H9 (cell line): ENCODE data around the gene CDAN1. TPM values are rescaled to one million over a fixed set of nuclear protein-coding genes. Genes with fewer than 3 reads are reported as not detected.

Source experiments
- DNase-seq: peaks from one replicate; pipeline ENCODE4 v3.0.0-alpha.2; 2017
- H2AFZ ChIP-seq: one replicate; pipeline ENCODE4 v1.6.1; 2013; ENCODE audit warnings: mild to moderate bottlenecking, low read length, control low read depth, moderate library complexity
- H2AK5ac ChIP-seq: 2 replicates; pipeline ENCODE4 v1.6.1; 2013; ENCODE audit warnings: low read length, control low read depth, mixed read lengths; ENCODE audit not compliant: insufficient read length
- H2BK120ac ChIP-seq: one replicate; pipeline ENCODE4 v1.6.1; 2013; ENCODE audit warnings: low read depth, mild to moderate bottlenecking, low read length, control low read depth, inconsistent platforms; ENCODE audit not compliant: poor library complexity, severe bottlenecking
- H2BK12ac ChIP-seq: 2 replicates; pipeline ENCODE4 v1.6.1; 2013; ENCODE audit warnings: low read length, control low read depth, mixed read lengths, low read depth; ENCODE audit not compliant: insufficient read length
- H2BK15ac ChIP-seq: 2 replicates; pipeline ENCODE4 v1.6.1; 2013; ENCODE audit warnings: low read depth, low read length, control low read depth
- H2BK20ac ChIP-seq: one replicate; pipeline ENCODE4 v1.6.1; 2013; ENCODE audit warnings: low read depth, mild to moderate bottlenecking, low read length, control low read depth, inconsistent platforms; ENCODE audit not compliant: poor library complexity, severe bottlenecking
- H2BK5ac ChIP-seq: 2 replicates; pipeline ENCODE4 v1.6.1; 2013; ENCODE audit warnings: low read length, control low read depth, mixed read lengths; ENCODE audit not compliant: insufficient read length
- H3K14ac ChIP-seq: 2 replicates; pipeline ENCODE4 v1.6.1; 2013; ENCODE audit warnings: low read length, control low read depth; ENCODE audit not compliant: insufficient read depth
- H3K18ac ChIP-seq: 2 replicates; pipeline ENCODE4 v1.6.1; 2013; ENCODE audit warnings: low read depth, mild to moderate bottlenecking, mixed read lengths, low read length, control low read depth; ENCODE audit not compliant: insufficient read length
- H3K23ac ChIP-seq: 2 replicates; pipeline ENCODE4 v1.6.1; 2013; ENCODE audit warnings: low read length, control low read depth, mixed read lengths, low read depth; ENCODE audit not compliant: insufficient read length
- H3K23me2 ChIP-seq: 2 replicates; pipeline ENCODE4 v1.6.1; 2013; ENCODE audit warnings: low read depth, mild to moderate bottlenecking, mixed read lengths, low read length, control low read depth; ENCODE audit not compliant: insufficient read length, poor library complexity, severe bottlenecking
- H3K27ac ChIP-seq: 2 replicates; pipeline ENCODE4 v1.5.1; 2013; ENCODE audit warnings: low read length, control low read depth, mixed read lengths, low read depth; ENCODE audit not compliant: insufficient read length
- H3K27me3 ChIP-seq: 2 replicates; pipeline ENCODE4 v1.6.1; 2013; ENCODE audit warnings: low read length, control low read depth, inconsistent platforms; ENCODE audit not compliant: insufficient read depth
- H3K4ac ChIP-seq: 2 replicates; pipeline ENCODE4 v1.6.1; 2013; ENCODE audit warnings: low read depth, mild to moderate bottlenecking, control low read depth, inconsistent platforms, low read length, moderate library complexity
- H3K4me1 ChIP-seq: 2 replicates; pipeline ENCODE4 v1.6.1; 2013; ENCODE audit warnings: low read length, control low read depth, inconsistent platforms; ENCODE audit not compliant: insufficient read depth
- H3K4me2 ChIP-seq: 2 replicates; pipeline ENCODE4 v1.6.1; 2013; ENCODE audit warnings: low read length, control low read depth, mixed read lengths; ENCODE audit not compliant: insufficient read length, insufficient read depth
- H3K56ac ChIP-seq: 2 replicates; pipeline ENCODE4 v1.6.1; 2013; ENCODE audit warnings: low read depth, mild to moderate bottlenecking, mixed read lengths, low read length, control low read depth; ENCODE audit not compliant: insufficient read length
- H3K79me1 ChIP-seq: 2 replicates; pipeline ENCODE4 v1.6.1; 2013; ENCODE audit warnings: low read depth, mild to moderate bottlenecking, moderate library complexity, low read length, control low read depth, inconsistent platforms; ENCODE audit not compliant: insufficient read depth, poor library complexity, severe bottlenecking
- H3K79me2 ChIP-seq: 2 replicates; pipeline ENCODE4 v1.6.1; 2013; ENCODE audit warnings: low read length, control low read depth, inconsistent platforms; ENCODE audit not compliant: insufficient read depth
- H3K9ac ChIP-seq: 2 replicates; pipeline ENCODE4 v1.6.1; 2013; ENCODE audit warnings: low read length, control low read depth, mixed read lengths; ENCODE audit not compliant: insufficient read length; ENCODE audit errors: extremely low read depth
- H3K9me3 ChIP-seq: one replicate; pipeline ENCODE4 v1.6.1; 2013; ENCODE audit warnings: low read depth, low read length, inconsistent platforms; ENCODE audit not compliant: control insufficient read depth
- H3T11ph ChIP-seq: one replicate; pipeline ENCODE4 v1.6.1; 2013; ENCODE audit warnings: mild to moderate bottlenecking, low read length, control low read depth, inconsistent platforms
- H4K20me1 ChIP-seq: one replicate; pipeline ENCODE4 v1.6.1; 2013; ENCODE audit not compliant: control insufficient read depth, insufficient read length, insufficient read depth
- H4K5ac ChIP-seq: 2 replicates; pipeline ENCODE4 v1.6.1; 2013; ENCODE audit warnings: low read depth, mild to moderate bottlenecking, mixed read lengths, low read length, control low read depth; ENCODE audit not compliant: insufficient read length
- H4K8ac ChIP-seq: replicated peaks from 2 replicates; pipeline ENCODE4 v1.6.1; 2013; ENCODE audit warnings: low read length, control low read depth, mixed read lengths, low read depth; ENCODE audit not compliant: insufficient read length
- H4K91ac ChIP-seq: 2 replicates; pipeline ENCODE4 v1.6.1; 2013; ENCODE audit warnings: low read depth, mild to moderate bottlenecking, moderate library complexity, mixed read lengths, low read length, control low read depth; ENCODE audit not compliant: insufficient read length
- H3K27ac Mint-ChIP-seq, 3 experiments: 2 replicates in 2 of 3; 3 replicates in 1 of 3; pipeline ENCODE4 v1.8.0; 2020 to 2021; ENCODE audit warnings: mixed read lengths in 3 of 3, mild to moderate bottlenecking in 1 of 3, moderate library complexity in 1 of 3
- H3K27me3 Mint-ChIP-seq: 2 replicates; pipeline ENCODE4 v1.8.0; 2021; ENCODE audit warnings: low read depth, mild to moderate bottlenecking, moderate library complexity, mixed read lengths
- H3K36me3 Mint-ChIP-seq, 3 experiments: 2 replicates in 2 of 3; 3 replicates in 1 of 3; pipeline ENCODE4 v1.8.0; 2020 to 2021; ENCODE audit warnings: low read depth in 3 of 3, mixed read lengths in 3 of 3; ENCODE audit not compliant: insufficient read depth in 1 of 3
- H3K4me1 Mint-ChIP-seq, 2 experiments: 2 replicates each; pipeline ENCODE4 v1.8.0; 2020; ENCODE audit warnings: mixed read lengths in 2 of 2
- H3K4me3 Mint-ChIP-seq, 2 experiments: 2 replicates in 1 of 2; 3 replicates in 1 of 2; pipeline ENCODE4 v1.8.0; 2020 to 2021; ENCODE audit warnings: mild to moderate bottlenecking in 2 of 2, mixed read lengths in 2 of 2, moderate library complexity in 1 of 2
- H3K9me3 Mint-ChIP-seq, 2 experiments: 2 replicates in 1 of 2; 3 replicates in 1 of 2; pipeline ENCODE4 v1.8.0; 2020; ENCODE audit warnings: mild to moderate bottlenecking in 2 of 2, mixed read lengths in 2 of 2, moderate library complexity in 1 of 2
- WGBS: extraction: QIAGEN DNeasy Blood & Tissue Kit; methylation state at CpG from one replicate; pipeline ENCODE4 v1.1.7; 2013; ENCODE audit warnings: missing lambda C conversion rate, low lambda C conversion rate, mixed read lengths; ENCODE audit not compliant: insufficient read length; ENCODE audit errors: extremely low coverage; 5-methylcytosine and 5-hydroxymethylcytosine counted together
- total RNA-seq: library from RNA; stranded (reverse); gene quantifications from 2 replicates; pipeline ENCODE4 v1.2.1, GENCODE V29; 2021
- TF ChIP-seq, protein P1 (sequence below): fragments of 200-600 bp; sonication (generic); conservative IDR thresholded peaks from 3 replicates; pipeline ENCODE4 v1.8.0; 2021; ENCODE audit warnings: antibody characterized with exemption, mild to moderate bottlenecking

CDAN1 gene
- total RNA-seq, 1 experiment from 2014 or later = 20.4 TPM

DNA sequence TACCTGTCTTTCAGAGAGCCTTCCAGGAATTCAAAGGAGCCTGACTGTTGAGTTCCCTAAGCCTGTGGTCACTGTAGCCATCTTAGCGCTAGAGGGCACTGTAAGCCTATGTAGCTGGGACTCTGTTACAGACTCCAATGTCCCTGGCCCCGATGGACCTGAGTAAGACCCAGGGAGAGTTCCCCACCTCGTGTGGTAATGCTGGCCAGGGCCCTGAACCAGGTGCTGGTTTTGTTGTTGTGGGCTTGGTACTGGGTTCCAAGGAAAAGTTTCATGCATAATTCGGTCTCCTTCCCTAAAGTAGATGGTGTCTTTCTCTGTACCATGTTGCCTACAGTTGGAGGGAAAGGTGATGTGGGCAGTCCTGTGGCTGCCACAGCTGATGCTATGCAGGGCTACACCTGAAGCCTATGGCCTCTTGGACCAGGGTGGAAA is 32.4 kb downstream of the CDAN1 start:
- H3K9ac ChIP-seq = no peak overlapping the region
- peak; percentile 74 for DNase-seq
- Mint-ChIP-seq H3K4me3 (no peak overlapping the region), H3K4me1 (no peaks in the 10 kb centered on the region), H3K27ac (no peak overlapping the region), H3K27me3 (no peaks in the 10 kb centered on the region), H3K9me3 (peaks cover 0 to 3% of the 10 kb centered on the region in 2 experiments; a peak in 1 of 5 replicates), H3K36me3 (peaks cover 5 to 6% (median 6%) of the 10 kb centered on the region in 3 experiments; a peak in 5 of 7 replicates)
- no peak overlapping the region for H2BK120ac ChIP-seq
- no peak overlapping the region for H2BK5ac ChIP-seq
- H4K8ac ChIP-seq = no peak overlapping the region
- no peak overlapping the region for H2BK20ac ChIP-seq
- H3K18ac ChIP-seq = no peak overlapping the region
- H3K9me3 ChIP-seq = no peaks in the 10 kb centered on the region
- no peak overlapping the region for H3K14ac ChIP-seq
- H3T11ph ChIP-seq = no peak overlapping the region
- H3K23ac ChIP-seq = no peak overlapping the region
- no peak overlapping the region for H3K4me2 ChIP-seq
- H3K23me2 ChIP-seq = no peaks in the 10 kb centered on the region
- no peak overlapping the region for H4K5ac ChIP-seq
- no peaks in the 10 kb centered on the region for H3K27me3 ChIP-seq
- TF ChIP-seq, protein P1, sequence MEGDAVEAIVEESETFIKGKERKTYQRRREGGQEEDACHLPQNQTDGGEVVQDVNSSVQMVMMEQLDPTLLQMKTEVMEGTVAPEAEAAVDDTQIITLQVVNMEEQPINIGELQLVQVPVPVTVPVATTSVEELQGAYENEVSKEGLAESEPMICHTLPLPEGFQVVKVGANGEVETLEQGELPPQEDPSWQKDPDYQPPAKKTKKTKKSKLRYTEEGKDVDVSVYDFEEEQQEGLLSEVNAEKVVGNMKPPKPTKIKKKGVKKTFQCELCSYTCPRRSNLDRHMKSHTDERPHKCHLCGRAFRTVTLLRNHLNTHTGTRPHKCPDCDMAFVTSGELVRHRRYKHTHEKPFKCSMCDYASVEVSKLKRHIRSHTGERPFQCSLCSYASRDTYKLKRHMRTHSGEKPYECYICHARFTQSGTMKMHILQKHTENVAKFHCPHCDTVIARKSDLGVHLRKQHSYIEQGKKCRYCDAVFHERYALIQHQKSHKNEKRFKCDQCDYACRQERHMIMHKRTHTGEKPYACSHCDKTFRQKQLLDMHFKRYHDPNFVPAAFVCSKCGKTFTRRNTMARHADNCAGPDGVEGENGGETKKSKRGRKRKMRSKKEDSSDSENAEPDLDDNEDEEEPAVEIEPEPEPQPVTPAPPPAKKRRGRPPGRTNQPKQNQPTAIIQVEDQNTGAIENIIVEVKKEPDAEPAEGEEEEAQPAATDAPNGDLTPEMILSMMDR = peak; percentile 90
- no peak overlapping the region for H2AFZ ChIP-seq
- H3K4me1 ChIP-seq = no peaks in the 10 kb centered on the region
- H4K20me1 ChIP-seq = no peaks in the 10 kb centered on the region
- no peak overlapping the region for H4K91ac ChIP-seq
- H3K27ac ChIP-seq = no peak overlapping the region
- H2AK5ac ChIP-seq = no peak overlapping the region
- H2BK12ac ChIP-seq = no peak overlapping the region
- no peak overlapping the region for H2BK15ac ChIP-seq
- no peak overlapping the region for H3K56ac ChIP-seq
- no peaks in the 10 kb centered on the region for H3K79me1 ChIP-seq
- no peak overlapping the region for H3K4ac ChIP-seq
- H3K79me2 ChIP-seq = no peaks in the 10 kb centered on the region
- WGBS = no CpG with 5 or more reads among the region's 4 CpGs
